PC-9 (cell line): ENCODE results near the gene KRT27.

Source experiments
- EZH2 ChIP-seq: fragments of 200-600 bp; sonication (generic); IDR thresholded peaks from 2 replicates; pipeline ENCODE4 v1.8.0; 2017; ENCODE audit warnings: antibody characterized with exemption, low read depth
- TF ChIP-seq, protein P1 (sequence below): fragments of 200-600 bp; sonication (generic); conservative IDR thresholded peaks from 2 replicates; pipeline ENCODE4 v1.6.1; 2017; ENCODE audit warnings: mixed run types, antibody characterized with exemption, mild to moderate bottlenecking, moderate library complexity

DNA sequence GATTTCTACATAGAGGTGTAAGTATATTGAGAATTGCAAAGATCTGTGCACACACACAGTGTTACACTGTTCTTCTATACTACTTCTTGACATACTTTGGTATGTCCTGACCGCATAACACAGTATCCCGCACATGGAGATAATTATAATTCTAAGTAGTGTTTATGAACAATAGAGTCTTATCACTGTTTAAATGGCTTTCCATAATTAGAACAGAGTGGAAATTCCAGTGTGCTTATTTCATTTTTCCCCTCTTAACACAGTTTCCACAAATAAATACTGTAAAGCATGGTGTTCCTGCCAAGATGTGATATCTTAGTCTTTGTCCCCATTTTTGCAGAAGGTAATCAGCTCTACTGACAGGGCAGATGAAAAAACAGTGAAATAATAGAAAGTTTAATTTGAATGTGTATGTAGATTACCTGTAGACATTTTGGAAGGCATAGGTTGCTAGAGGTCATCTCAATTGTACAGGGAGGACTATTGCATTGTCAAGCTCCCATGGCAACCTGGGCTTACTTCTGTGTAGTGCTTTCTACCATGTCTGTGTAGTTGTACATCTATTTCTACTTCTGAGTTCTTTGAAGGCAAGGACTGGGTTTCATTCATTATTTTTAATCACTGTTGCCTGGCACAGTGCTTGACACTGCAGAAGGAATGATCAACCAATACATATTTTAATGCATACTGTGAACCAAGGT is 27.5 kb upstream of the KRT27 start:
- TF ChIP-seq, protein P1, sequence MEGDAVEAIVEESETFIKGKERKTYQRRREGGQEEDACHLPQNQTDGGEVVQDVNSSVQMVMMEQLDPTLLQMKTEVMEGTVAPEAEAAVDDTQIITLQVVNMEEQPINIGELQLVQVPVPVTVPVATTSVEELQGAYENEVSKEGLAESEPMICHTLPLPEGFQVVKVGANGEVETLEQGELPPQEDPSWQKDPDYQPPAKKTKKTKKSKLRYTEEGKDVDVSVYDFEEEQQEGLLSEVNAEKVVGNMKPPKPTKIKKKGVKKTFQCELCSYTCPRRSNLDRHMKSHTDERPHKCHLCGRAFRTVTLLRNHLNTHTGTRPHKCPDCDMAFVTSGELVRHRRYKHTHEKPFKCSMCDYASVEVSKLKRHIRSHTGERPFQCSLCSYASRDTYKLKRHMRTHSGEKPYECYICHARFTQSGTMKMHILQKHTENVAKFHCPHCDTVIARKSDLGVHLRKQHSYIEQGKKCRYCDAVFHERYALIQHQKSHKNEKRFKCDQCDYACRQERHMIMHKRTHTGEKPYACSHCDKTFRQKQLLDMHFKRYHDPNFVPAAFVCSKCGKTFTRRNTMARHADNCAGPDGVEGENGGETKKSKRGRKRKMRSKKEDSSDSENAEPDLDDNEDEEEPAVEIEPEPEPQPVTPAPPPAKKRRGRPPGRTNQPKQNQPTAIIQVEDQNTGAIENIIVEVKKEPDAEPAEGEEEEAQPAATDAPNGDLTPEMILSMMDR: no peak
- TF ChIP-seq EZH2: no peak
